Upper lobe of left lung (tissue), 6 donors: ENCODE results near the gene SERPINA9. TPM values are rescaled to one million over a fixed set of nuclear protein-coding genes. Genes with fewer than 3 reads are reported as not detected.

ENCODE experiments used
- ATAC-seq, 2 donors: fragments of 200-7000 bp; cut with Tn5 transposase; one replicate each; pipeline ENCODE4 v1.9.1; 2022; ENCODE audit warnings: mild to moderate bottlenecking in 2 of 2, moderate library complexity in 2 of 2; ENCODE audit not compliant: low FRiP score in 2 of 2
- DNase-seq, 2 donors: peaks; one replicate each; pipeline ENCODE4 v3.0.0-alpha.2; 2019 to 2020
- H3K27ac ChIP-seq, 4 donors: fragments of 200-600 bp; sonication (generic); one replicate each; pipeline ENCODE4 v1.5.1; 2016 to 2019
- H3K27me3 ChIP-seq, 4 donors: fragments of 200-600 bp; sonication (generic); one replicate each; pipeline ENCODE4 v1.5.1; 2017 to 2019
- H3K36me3 ChIP-seq, 4 donors: fragments of 200-600 bp; sonication (generic); one replicate each; pipeline ENCODE4 v1.5.1; 2016 to 2019
- H3K4me1 ChIP-seq, 4 donors: fragments of 200-600 bp; sonication (generic); one replicate each; pipeline ENCODE4 v1.5.1; 2018 to 2019
- H3K4me3 ChIP-seq, 4 donors: fragments of 200-600 bp; sonication (generic); one replicate each; pipeline ENCODE4 v1.5.1; 2017 to 2019; ENCODE audit warnings: mild to moderate bottlenecking in 2 of 4, moderate library complexity in 1 of 4
- H3K9me3 ChIP-seq, 4 donors: fragments of 200-600 bp; sonication (generic); one replicate each; pipeline ENCODE4 v1.5.1; 2018 to 2019
- EP300 ChIP-seq, 4 donors: sonication (generic); formaldehyde crosslinking; IDR thresholded peaks; one replicate each; pipeline ENCODE4 v1.5.1; 2017; ENCODE audit warnings: antibody characterized with exemption in 4 of 4, control low read depth in 2 of 4
- POLR2A ChIP-seq, 4 donors: fragments of 450-650 bp; IDR thresholded peaks; one replicate each; pipeline ENCODE4 v1.5.1; 2016 to 2017; ENCODE audit warnings: antibody characterized with exemption in 4 of 4, mild to moderate bottlenecking in 2 of 4
- POLR2AphosphoS5 ChIP-seq, 2 donors: sonication (generic); formaldehyde crosslinking; IDR thresholded peaks; one replicate each; pipeline ENCODE4 v1.5.1; 2017; ENCODE audit warnings: antibody characterized with exemption in 2 of 2
- WGBS, 2 donors: methylation state at CpG; one replicate each; pipeline ENCODE4 v1.1.5; 2017 to 2018; 5-methylcytosine and 5-hydroxymethylcytosine counted together
- total RNA-seq, 6 donors: library from RNA; depleted of rRNA in 4 of 6; stranded (reverse); fragments of >200 nt in 4 of 6; gene quantifications; one replicate each; pipeline versions ENCODE4 v1.1.0 to v1.2.1, GENCODE V29; 2016 to 2021
- TF ChIP-seq, protein P1 (sequence below), 6 experiments: fragments of 450-650 bp in 4 of 6; fragments of 200-600 bp in 2 of 6; sonication (generic) in 2 of 6; IDR thresholded peaks; one replicate each; pipeline ENCODE4 v1.5.1; 2016 to 2019; ENCODE audit warnings: antibody characterized with exemption in 6 of 6
- donor health status: DM: no; HTN: no; CAD: no; lungs with moderate emphysema.
- donor health status: DM: no; HTN: yes; CAD: no; lungs with severe emphysema.

The SERPINA9 gene
- total RNA-seq, 6 donors from 2014 or later, result 0.14 TPM; not detected in 5

DNA sequence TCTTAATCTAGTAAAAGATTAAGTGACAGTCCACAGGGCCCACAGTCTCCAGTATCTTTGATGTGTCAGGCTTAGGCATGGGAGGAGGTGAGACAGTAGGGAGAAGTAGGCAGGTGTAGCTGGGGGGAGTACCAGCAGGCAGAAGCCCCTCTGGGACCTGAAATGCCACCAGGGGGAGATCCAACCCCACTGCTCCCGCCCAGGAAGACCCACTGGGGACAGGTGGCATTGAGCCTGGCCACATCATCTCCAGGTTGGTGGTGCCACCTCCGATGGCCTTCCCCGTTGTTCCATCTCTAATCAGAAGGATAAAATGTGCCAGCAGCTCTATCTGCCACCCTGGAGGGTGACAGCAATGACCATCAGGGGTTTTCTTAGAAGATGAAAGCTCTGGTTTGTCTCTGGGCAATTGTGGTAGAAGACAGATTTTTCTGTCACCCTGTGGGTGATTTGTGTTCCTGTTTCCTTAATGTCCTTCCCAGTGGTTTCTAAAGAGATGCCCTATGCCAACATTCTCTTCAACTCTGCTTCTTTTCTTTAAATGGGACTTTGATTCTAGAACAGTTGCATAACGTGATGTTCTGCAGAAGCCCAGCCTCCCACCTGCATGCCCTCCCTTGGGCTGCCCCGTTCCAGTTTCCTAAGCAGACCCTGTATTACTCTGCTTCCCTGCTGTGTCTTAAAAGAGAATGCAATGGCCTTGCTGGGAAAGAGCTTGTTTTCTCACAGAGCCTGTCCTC lies 45.5 kb upstream of the SERPINA9 start:
- Histone ChIP-seq H3K27ac (no peak overlapping the region), H3K4me1 (no peaks in the 10 kb centered on the region), H3K36me3 (no peaks in the 10 kb centered on the region), H3K9me3 (no peaks in the 10 kb centered on the region), H3K4me3 (no peak overlapping the region), H3K27me3 (no peaks in the 10 kb centered on the region)
- TF ChIP-seq POLR2AphosphoS5 (IDR thresholded peaks at IDR 0.05) (no peak), POLR2A (IDR thresholded peaks at IDR 0.05) (no peak), EP300 (IDR thresholded peaks at IDR 0.05) (no peak)
- TF ChIP-seq, protein P1, sequence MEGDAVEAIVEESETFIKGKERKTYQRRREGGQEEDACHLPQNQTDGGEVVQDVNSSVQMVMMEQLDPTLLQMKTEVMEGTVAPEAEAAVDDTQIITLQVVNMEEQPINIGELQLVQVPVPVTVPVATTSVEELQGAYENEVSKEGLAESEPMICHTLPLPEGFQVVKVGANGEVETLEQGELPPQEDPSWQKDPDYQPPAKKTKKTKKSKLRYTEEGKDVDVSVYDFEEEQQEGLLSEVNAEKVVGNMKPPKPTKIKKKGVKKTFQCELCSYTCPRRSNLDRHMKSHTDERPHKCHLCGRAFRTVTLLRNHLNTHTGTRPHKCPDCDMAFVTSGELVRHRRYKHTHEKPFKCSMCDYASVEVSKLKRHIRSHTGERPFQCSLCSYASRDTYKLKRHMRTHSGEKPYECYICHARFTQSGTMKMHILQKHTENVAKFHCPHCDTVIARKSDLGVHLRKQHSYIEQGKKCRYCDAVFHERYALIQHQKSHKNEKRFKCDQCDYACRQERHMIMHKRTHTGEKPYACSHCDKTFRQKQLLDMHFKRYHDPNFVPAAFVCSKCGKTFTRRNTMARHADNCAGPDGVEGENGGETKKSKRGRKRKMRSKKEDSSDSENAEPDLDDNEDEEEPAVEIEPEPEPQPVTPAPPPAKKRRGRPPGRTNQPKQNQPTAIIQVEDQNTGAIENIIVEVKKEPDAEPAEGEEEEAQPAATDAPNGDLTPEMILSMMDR (IDR thresholded peaks at IDR 0.05), result no peak
- 40 to 57% methylated on average over 3 to 5 of the region's 5 CpGs for WGBS, 2 donors
- ATAC-seq (no peak), DNase-seq (no peak)

DNA sequence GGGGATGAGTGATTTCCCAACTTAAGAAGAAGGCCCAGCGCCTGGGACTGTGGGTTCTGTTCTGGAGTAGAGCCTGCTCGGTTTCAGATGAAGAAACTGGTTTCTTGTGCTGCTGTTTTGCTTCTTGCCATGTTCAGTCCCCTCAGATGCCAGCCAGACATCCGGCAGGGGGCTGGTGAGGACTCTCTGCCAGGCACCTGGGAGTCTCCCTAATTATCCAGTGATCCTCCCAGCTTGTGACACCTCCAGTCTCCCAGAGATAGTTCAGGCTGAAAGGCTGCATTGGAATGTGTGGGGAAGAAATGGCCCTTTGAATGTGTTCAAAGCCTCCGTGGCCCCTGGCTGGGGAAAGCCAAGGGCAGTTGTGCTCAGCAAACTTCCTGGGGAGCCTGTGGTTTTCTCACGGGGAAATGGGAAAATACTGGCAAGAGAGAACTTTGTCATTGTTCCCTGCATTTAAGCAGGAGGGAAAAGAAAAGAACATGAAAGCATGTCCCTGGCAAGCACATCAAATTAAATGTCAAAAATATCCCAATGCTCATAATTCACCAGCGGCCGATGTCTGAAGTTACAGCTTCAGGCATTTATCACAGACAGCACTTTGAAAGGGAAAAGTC lies 41.8 kb upstream of the SERPINA9 start:
- no peak for DNase-seq
- TF ChIP-seq EP300 (IDR thresholded peaks at IDR 0.05) (no peak), POLR2AphosphoS5 (IDR thresholded peaks at IDR 0.05) (no peak), POLR2A (IDR thresholded peaks at IDR 0.05) (no peak)
- TF ChIP-seq, protein P1 (IDR thresholded peaks at IDR 0.05), result no peak
- H3K27ac ChIP-seq, result no peak overlapping the region
- no peaks in the 10 kb centered on the region for H3K9me3 ChIP-seq
- H3K27me3 ChIP-seq, result no peaks in the 10 kb centered on the region
- 47 to 56% methylated on average over 7 of the region's 7 CpGs for WGBS, 2 donors
- H3K4me1 ChIP-seq, result no peaks in the 10 kb centered on the region
- no peak overlapping the region for H3K4me3 ChIP-seq
- H3K36me3 ChIP-seq, result no peaks in the 10 kb centered on the region
- no peak for ATAC-seq

DNA sequence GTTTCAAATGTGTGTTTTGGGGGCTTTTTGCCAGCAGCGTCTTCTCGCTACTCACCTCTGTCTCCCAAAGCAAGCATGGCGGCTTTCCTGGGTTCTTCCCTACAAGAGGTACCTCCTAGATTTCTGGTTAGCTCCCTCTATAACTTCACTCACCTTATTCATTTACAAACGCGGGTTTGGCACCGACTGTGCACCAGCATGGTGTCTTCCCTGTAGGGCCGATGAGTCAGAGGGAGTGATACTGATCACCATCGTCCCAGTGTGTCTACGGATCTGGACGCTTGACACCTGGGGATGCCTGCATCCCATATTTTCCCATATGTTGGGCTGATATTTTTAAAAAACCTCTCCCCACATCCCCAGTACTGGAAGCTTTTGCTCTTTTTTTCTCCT lies 41.2 kb upstream of the SERPINA9 start:
- Histone ChIP-seq H3K4me1 (no peaks in the 10 kb centered on the region), H3K4me3 (no peak overlapping the region), H3K9me3 (no peaks in the 10 kb centered on the region), H3K27ac (no peak overlapping the region), H3K27me3 (no peaks in the 10 kb centered on the region), H3K36me3 (no peaks in the 10 kb centered on the region)
- no peak for ATAC-seq
- no peak for DNase-seq
- no peak for TF ChIP-seq POLR2A (IDR thresholded peaks at IDR 0.05)
- TF ChIP-seq POLR2AphosphoS5 (IDR thresholded peaks at IDR 0.05), result no peak
- no peak for TF ChIP-seq EP300 (IDR thresholded peaks at IDR 0.05)
- TF ChIP-seq, protein P1 (IDR thresholded peaks at IDR 0.05), result no peak
- 73 to 76% methylated on average over 10 of the region's 10 CpGs for WGBS, 2 donors

DNA sequence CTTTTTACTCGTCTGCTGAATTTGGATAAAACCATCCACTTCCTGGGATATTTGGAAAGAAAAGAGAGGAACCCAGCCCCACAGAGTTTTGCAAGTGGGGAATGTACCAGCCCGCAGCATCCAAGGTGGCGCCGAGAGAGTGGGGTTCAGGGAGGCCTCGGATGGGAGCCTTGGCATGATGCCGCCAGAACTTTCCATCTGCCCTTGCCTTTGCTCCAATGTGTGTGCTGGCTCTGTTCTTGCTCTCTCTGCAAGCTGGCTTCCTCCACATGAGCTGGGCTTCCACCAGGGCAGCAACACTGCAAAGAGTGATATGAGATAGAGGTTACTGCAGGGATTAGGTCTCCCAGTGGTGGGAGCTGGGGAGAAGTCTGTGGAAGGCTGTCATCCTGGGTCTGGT lies 39.9 kb upstream of the SERPINA9 start:
- DNase-seq (no peak), ATAC-seq (no peak)
- Histone ChIP-seq H3K4me3 (no peak overlapping the region), H3K27me3 (no peaks in the 10 kb centered on the region), H3K36me3 (no peaks in the 10 kb centered on the region), H3K27ac (no peak overlapping the region), H3K4me1 (no peaks in the 10 kb centered on the region), H3K9me3 (no peaks in the 10 kb centered on the region)
- TF ChIP-seq POLR2AphosphoS5 (IDR thresholded peaks at IDR 0.05) (no peak), POLR2A (IDR thresholded peaks at IDR 0.05) (no peak), EP300 (IDR thresholded peaks at IDR 0.05) (no peak)
- TF ChIP-seq, protein P1 (IDR thresholded peaks at IDR 0.05), result no peak
- WGBS, 2 donors, result 85 to 97% methylated on average over 4 to 6 of the region's 6 CpGs
